Activated CD8-positive, alpha-beta memory T cell treated with anti-CD3 and anti-CD28 coated beads for 36 hours (primary cell): Measurements from ENCODE around the gene FGFR3. TPM values are rescaled to one million over a fixed set of nuclear protein-coding genes. Genes with fewer than 3 reads are reported as not detected.

Experiments used
- CTCF ChIA-PET: fragments of 350-600 bp; sonication (Branson Sonifier 250); formaldehyde crosslinking; loops from one replicate; lab custom pipeline; 2021; ENCODE audit warnings: antibody characterized with exemption; lab: Charles Lee
- POLR2A ChIA-PET: fragments of 350-600 bp; sonication (Branson Sonifier 250); formaldehyde crosslinking; loops from one replicate; lab custom pipeline; 2021; ENCODE audit warnings: antibody characterized with exemption; lab: Charles Lee
- total RNA-seq, 2 experiments: library from RNA; stranded (reverse); gene quantifications; one replicate each; pipeline ENCODE4 v1.2.3, GENCODE V29; 2021

The FGFR3 gene
- total RNA-seq, 2 experiments from 2014 or later, result 0.08 TPM; not detected in 1

DNA sequence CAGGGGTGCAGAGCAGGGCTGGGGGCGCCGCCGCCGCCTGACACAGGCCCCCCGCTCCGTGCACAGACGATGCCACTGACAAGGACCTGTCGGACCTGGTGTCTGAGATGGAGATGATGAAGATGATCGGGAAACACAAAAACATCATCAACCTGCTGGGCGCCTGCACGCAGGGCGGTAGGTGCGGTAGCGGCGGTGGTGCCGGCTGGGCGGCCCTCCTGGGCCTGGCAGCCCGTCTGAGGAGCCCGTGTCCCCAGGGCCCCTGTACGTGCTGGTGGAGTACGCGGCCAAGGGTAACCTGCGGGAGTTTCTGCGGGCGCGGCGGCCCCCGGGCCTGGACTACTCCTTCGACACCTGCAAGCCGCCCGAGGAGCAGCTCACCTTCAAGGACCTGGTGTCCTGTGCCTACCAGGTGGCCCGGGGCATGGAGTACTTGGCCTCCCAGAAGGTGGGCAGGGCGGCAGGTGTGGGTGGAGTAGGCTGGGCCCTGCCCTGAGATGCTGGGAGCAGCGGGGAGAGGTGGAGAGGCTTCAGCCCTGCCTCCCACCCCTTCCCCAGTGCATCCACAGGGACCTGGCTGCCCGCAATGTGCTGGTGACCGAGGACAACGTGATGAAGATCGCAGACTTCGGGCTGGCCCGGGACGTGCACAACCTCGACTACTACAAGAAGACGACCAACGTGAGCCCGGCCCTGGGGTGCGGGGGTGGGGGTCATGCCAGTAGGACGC lies 12.6 kb downstream of the FGFR3 start:
- ChIA-PET POLR2A (no interaction called here), CTCF (no interaction called here)

- POLR2A ChIA-PET, result no interaction called here
- CTCF ChIA-PET, result no interaction called here
Measured at GRCh38 chr4:1806223-1806564, 13.1 kb downstream of the FGFR3 start.

- CTCF ChIA-PET, result interaction anchor here (4.2 kb wide), 1 partner anchor 59 kb away, joined by 53 read pairs; no protein-coding TSS in a partner anchor
- POLR2A ChIA-PET, result no interaction called here
Measured at GRCh38 chr4:1806596-1807331, 13.7 kb downstream of the FGFR3 start.

DNA sequence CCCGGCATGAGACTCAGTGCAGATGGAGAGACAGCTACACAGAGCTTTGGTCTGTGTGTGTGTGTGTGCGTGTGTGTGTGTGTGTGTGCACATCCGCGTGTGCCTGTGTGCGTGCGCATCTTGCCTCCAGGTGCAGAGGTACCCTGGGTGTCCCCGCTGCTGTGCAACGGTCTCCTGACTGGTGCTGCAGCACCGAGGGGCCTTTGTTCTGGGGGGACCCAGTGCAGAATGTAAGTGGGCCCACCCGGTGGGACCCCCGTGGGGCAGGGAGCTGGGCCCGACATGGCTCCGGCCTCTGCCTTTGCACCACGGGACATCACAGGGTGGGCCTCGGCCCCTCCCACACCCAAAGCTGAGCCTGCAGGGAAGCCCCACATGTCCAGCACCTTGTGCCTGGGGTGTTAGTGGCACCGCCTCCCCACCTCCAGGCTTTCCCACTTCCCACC lies 14.3 kb downstream of the FGFR3 start:
- ChIA-PET POLR2A (no interaction called here), CTCF (interaction anchor here (4.2 kb wide), 1 partner anchor 60 kb away, joined by 53 read pairs; no protein-coding TSS in a partner anchor)

- POLR2A ChIA-PET, result no interaction called here
- CTCF ChIA-PET, result interaction anchor here (0.8 to 4.2 kb wide), 5 partner anchors 12 to 64 kb away, joined by 3 to 53 read pairs (median 4); no protein-coding TSS in a partner anchor
Measured at GRCh38 chr4:1808396-1808795, 15.3 kb downstream of the FGFR3 start.

DNA sequence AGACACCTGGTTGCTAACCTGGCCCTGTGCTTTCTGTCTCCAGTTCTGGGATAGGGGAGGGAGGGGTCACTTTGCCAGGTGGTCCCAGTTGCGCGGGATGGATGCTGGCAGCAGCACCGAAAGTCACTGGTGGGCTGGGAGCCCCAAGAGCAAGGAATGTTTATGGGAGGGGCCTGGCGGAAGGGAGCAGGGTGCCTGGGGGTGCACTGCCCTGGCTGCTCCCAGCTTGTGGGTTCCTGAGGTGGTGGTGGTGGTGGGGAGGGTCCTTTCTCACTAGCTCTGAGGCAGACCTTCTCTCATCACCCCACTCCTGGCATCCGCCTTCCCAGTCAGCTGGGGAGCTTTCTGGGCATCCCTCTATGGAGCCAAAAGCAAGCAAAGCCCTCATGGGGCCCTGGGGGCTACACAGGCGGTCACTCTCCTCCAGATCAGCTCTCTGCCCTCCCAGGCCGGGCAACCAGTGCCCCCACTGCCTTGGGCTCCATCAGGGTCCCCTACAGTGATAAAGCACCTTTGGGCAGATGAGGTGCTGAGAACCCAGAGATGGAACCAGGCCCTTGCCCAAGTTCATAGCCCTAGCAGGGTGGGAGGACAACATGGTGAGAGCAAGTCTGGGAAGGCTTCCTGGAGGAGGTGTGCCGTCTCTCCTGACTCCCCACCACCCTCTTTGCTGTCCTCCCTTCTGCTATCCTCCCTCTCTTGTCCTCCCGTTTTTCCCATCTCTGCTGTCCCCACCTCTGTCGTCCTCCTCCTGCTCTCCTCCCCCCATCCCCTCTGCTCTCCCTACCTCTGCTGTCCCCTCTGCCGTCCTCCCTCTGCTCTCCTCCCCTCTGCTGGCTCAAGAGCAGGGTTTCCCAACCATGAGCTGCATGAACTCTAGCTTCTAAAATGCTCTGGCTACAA lies 16.0 kb downstream of the FGFR3 start:
- ChIA-PET CTCF (interaction anchor here (0.6 to 4.2 kb wide), 9 partner anchors 8 to 67 kb away, joined by 3 to 53 read pairs (median 4); no protein-coding TSS in a partner anchor), POLR2A (no interaction called here)

- CTCF ChIA-PET, result interaction anchor here (0.6 to 4.2 kb wide), 10 partner anchors 9 to 83 kb away, joined by 3 to 53 read pairs (median 4); no protein-coding TSS in a partner anchor
Measured at GRCh38 chr4:1809754-1810502, 16.8 kb downstream of the FGFR3 start.

DNA sequence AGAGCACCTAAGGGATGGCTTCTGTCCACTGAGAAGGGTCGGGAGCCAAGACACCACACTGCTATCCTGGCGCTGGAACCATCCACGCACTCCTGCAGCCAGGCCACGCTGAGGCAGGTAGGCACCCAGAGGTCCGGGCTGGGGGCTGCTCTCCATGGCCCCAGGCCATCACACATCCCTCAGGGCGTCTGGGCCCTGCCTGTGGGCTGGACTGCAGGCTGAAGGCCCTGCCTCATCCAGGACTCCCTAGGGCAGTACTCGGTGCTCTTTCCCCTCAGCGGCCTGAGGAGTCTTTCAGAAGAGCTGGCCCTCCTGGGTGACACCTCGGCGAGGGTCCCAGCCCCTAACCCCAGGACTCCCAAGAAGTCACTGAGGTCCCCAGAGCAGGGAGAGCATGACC lies 17.7 kb downstream of the FGFR3 start:
- POLR2A ChIA-PET, result no interaction called here
- CTCF ChIA-PET, result interaction anchor here (0.6 to 4.2 kb wide), 5 partner anchors 58 to 84 kb away, joined by 3 to 53 read pairs (median 4); no protein-coding TSS in a partner anchor

More at GRCh38 chr4:1809754-1810502, 16.8 kb downstream of the FGFR3 start:
- POLR2A ChIA-PET, result no interaction called here

DNA sequence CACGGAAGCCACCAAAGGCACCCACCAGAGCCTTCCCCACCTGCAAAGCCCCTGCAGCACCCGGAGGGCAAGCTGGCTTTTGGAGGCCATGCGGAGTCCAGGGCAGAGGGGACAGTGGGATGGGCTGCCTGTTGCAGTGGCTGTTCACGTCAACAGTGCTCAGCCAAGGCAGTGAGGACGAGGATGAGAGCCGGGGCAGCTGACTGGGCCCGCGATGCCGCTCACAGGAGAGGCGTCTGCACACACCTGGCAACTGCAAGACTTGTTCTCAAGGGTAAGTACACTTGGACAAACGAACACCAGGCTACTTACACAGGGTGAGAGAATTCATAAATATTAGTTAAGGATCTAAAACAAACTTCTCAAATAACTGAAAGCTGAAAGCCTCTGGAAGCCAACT lies 19.6 kb downstream of the FGFR3 start:
- CTCF ChIA-PET, result interaction anchor here (0.6 to 2.5 kb wide), 3 partner anchors 65 to 462 kb away, joined by 3 to 16 read pairs (median 6); no protein-coding TSS in a partner anchor
- POLR2A ChIA-PET, result no interaction called here

DNA sequence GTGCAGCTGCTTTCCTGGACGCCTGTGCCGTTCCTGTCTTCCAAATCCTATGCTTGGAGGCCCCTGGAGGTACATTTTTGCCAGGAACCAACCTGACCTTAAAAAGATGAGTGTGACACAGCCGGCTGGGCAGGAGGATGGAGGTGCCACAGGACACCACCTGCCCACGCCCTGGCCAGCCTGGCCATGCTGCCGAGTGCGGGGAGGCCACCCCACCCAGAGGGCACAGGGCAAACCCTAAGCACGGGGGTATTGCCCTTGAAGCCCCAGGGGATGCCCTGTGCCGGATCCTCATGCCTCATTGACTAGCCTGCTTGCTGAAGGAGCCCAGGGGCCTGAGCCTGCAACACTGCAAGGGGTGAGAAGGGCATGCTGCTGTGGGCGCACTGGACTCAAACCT lies 20.1 kb downstream of the FGFR3 start:
- ChIA-PET CTCF (interaction anchor here (2.5 kb wide), 1 partner anchor 66 kb away, joined by 16 read pairs; no protein-coding TSS in a partner anchor), POLR2A (no interaction called here)

- ChIA-PET CTCF (interaction anchor here (2.5 kb wide), 1 partner anchor 66 kb away, joined by 16 read pairs; no protein-coding TSS in a partner anchor), POLR2A (no interaction called here)
Measured at GRCh38 chr4:1813915-1814314, 20.8 kb downstream of the FGFR3 start.

DNA sequence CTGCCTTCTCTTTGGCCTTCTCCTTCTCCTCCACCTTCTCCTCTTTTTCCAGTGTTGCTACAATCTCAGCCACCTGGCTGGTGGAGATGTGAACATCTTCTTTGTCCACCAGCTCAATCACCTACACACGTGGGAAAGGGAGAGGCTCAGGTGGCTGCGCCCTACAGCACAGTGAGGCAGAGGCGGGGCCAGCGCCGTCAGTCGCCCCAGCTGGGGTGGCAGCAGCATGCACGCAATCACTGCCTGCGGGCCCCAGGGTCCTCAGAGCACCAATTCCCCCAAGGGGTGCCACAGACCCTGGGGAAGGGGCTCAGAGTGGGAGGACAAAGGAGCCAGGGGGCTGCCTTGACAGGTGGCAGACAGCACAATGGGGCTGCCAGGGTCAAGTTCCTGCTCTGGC lies 21.4 kb downstream of the FGFR3 start:
- ChIA-PET POLR2A (no interaction called here), CTCF (no interaction called here)

- ChIA-PET POLR2A (no interaction called here), CTCF (no interaction called here)
Measured at GRCh38 chr4:1815096-1815996, 22.3 kb downstream of the FGFR3 start.

- CTCF ChIA-PET, result no interaction called here
- POLR2A ChIA-PET, result no interaction called here
Measured at GRCh38 chr4:1815997-1816860, 23.1 kb downstream of the FGFR3 start.

DNA sequence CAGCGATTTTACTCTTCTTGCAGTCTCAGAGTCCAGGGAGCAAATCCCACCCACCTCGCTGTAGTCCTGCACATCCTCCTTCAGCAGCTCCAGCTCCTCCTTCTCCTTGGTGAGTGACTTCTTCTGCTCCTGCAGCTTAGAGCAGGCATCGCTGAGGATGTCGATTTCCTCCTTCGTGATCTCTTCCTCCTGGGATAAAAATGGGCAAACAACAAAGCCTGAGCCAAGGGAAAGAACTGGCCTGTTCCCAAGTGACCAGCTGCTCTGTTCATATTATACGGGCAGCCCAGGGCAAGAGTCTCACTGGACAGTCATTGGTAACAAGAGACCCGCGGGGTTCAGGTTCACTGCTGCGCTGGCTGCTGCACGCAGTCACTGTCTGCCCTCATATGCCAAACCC lies 26.2 kb downstream of the FGFR3 start:
- CTCF ChIA-PET, result no interaction called here
- POLR2A ChIA-PET, result no interaction called here

- ChIA-PET CTCF (interaction anchor here (1.1 kb wide), 1 partner anchor 11 kb away, joined by 4 read pairs; no protein-coding TSS in a partner anchor), POLR2A (no interaction called here)
Measured at GRCh38 chr4:1819816-1820215, 26.7 kb downstream of the FGFR3 start.
